Activated gamma-delta T cell (primary cell): ENCODE data around the gene SPAG16.

ENCODE experiments used
- DNase-seq: peaks from one replicate; lab custom pipeline; 2025; lab: John Stamatoyannopoulos, UW

SPAG16 gene

GRCh38 chr2:214076527-214076926, 792.3 kb downstream of the SPAG16 start:
- no peak for DNase-seq

DNA sequence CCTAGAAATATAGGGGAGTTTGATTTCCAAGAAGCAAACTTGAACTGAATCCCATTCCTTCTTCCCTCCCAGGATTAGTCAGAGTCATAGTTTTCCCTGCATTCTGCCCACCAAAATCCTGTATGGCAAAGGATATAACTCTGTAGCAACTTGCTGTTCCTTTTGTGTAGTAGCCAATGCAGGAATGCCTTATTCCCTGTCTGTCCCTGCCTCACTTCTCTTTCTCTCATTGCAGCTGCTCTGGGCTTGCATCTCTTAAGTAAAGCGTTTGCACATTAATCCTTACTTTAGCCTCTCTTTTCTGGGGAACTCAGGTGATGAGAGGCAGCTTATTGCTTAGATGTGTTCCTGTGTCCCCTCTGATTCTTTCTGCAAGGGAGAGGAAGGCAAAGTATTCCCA, 793.5 kb downstream of the SPAG16 start:
- no peak for DNase-seq

DNA sequence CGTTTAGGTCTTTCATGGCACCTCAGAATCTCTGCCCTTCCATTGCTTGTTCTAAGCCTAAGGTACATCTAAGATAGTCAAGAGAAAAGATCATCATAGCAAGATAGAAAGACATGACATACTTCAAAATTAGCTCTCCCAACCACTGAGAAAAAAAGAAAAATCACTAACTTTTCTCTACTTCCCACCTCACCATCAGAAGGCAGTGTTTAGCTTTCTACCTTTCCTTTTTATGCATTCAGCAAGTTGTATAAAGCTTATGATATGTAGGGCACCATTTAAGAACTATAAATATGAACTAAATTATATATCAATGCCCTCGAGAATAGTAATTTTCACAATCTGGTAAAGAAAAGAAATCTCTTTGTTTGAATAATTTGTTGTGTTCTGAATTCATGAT, 794.8 kb downstream of the SPAG16 start:
- DNase-seq: no peak

GRCh38 chr2:214088536-214088935, 804.3 kb downstream of the SPAG16 start:
- no peak for DNase-seq

DNA sequence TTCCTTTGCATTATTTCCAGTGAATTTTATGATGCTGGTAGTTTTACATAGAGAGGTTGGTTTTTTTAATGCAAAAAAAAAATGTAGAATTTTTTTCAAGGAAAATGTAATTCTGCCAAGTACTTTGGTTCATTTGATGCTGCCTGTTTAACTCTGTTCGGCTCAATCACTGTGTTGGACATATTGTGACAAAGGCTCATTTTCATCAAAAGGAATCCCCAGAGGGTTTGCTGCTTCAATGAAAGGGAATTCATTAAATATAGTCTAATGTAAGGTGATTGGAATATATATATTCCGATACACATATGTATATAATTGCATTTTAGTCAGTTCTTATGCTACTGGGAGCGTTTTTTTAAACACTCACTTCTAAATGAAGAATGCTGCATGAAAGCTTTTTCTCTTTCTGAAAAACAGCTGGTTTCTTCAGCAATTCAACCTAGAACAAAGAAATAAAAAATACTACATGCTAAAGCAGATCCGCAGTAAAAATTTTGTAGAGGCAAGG, 812.0 kb downstream of the SPAG16 start:
- no peak for DNase-seq

GRCh38 chr2:214098811-214099210, 814.5 kb downstream of the SPAG16 start:
- no peak for DNase-seq

GRCh38 chr2:214100488-214100887, 816.2 kb downstream of the SPAG16 start:
- DNase-seq: no peak

DNA sequence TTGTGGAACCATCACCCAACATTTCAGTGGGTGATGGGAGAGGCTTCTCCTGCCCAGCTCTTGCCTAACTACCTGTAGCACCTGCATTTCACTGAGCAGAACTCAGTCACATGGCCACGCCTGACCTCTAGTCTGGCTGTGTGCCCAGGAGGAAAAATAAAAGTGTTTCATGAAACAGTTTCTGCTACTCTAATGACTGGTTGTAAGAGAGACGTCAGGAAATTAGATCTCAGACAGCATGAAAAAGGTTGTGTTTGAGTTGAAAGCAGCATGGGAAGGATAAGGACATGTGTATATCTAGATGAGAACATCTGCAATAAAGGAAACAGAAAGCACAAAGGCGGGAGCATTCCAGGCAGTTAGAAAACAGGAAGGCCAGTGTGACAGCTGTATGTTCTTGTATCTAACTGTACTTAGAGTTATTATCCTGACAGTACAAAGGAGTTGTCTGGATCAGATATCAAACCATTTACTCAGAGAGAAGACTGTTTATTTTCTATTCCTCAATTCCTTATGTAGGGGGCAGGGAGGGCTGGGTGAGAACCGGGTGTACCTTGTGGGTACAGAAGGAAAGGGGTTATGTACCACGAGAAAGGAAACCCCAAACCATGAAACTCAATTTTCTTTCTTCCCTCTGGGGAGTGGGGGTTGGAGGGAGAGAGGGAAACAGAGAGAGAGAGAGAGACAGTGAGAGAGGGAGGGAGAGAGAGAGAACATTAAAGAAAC, 819.2 kb downstream of the SPAG16 start:
- DNase-seq: no peak

- no peak for DNase-seq
Observed at GRCh38 chr2:214104219-214104618, 820.0 kb downstream of the SPAG16 start.

DNA sequence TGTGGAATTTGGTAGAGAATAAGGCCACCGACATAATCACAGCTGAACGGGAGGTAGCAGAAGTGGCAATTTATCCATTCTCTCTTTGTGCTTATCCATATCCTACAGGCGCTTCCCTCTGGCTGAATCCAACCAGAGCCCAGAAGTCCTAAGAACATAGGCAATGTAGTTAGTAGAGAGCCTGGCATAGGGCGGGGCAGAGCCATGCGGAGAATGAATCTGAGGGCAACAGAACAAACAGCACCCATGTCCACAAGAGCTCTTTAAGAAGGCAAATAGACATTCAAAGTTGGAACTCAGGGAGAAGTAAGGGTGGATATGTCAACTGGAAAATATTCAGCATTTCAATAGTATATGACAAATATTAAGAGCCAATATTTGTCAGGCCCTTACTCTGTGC, 820.7 kb downstream of the SPAG16 start:
- DNase-seq: no peak

GRCh38 chr2:214107726-214108125, 823.5 kb downstream of the SPAG16 start:
- no peak for DNase-seq

DNA sequence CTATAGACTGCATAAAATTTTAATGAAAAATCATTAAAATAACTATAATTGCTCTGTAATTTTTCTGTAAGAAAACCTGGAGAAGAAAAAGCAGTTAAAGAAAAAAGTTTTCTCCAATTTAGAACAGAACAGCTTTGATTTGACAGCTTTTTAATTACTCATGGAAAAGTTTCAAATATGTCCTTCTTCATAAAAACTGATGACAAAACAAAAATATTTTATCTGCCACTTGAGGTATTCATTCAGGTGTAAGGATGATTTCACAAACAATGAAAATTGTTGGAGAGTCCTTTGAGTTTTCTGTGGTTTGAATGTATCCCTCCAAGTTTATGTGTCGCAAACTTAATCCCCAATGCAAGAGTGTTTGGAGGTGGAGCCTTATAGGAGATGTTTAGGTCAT, 824.3 kb downstream of the SPAG16 start:
- no peak for DNase-seq

GRCh38 chr2:214117054-214117453, 832.8 kb downstream of the SPAG16 start:
- DNase-seq: no peak

- DNase-seq: no peak
Observed at GRCh38 chr2:214126135-214126534, 841.9 kb downstream of the SPAG16 start.

GRCh38 chr2:214127170-214127569, 842.9 kb downstream of the SPAG16 start:
- no peak for DNase-seq

- no peak for DNase-seq
Observed at GRCh38 chr2:214127571-214127970, 843.3 kb downstream of the SPAG16 start.

DNA sequence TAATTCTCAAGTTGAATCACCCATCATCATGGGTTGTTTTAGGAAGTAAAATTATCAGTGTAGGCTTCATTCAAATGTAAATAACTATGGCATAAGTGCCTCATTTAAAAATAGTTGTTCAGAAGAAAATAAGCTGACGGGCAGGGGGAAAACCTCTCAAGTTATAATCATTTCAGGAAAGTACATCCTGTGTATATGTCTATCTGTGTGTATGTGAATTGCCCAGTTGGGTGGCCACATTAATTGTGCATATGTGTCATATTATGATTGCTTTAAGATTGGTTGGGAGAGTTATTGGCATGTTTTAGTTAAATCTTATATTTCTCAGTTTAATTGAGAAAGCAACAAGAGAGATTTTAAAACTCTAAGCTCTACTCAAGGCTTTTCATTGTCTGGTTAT, 843.8 kb downstream of the SPAG16 start:
- no peak for DNase-seq

- no peak for DNase-seq
Observed at GRCh38 chr2:214130114-214130513, 845.9 kb downstream of the SPAG16 start.

DNA sequence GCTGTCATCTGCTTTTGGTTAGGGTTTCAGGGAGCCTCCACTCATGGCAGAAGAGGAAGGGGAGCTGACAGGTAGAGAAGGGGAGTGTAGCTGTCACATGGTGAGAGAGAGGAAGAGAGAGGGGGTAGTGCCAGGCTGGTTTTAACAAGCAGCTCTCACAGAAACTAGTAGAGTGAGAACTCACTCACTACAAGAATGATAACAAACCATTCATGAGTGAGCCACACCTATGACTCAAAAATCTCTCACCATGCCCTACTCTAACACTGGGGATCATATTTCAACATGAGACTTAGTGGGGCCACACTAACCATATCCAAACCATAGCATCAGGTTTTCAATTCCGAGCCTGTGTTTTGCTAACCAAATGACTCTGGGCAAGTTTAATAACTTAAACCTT, 851.7 kb downstream of the SPAG16 start:
- no peak for DNase-seq

DNA sequence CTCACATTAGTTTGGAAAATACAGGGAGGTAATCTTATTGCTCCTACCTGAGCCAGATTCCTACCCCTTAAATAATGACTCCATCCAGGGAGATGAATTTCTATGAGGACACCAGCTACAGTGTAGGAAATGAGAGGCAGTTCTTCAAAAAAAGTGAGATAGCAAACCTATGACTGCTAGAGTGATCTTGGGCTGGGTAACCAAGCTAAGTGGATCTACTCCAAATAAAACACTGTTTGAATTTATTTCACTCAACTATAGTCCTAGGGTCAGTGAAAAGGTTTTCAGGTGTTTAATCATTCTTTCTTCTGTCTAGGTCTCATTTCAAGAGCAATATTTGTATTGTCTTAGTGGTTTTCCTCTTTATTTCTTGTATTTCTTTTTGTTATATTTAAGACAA, 854.5 kb downstream of the SPAG16 start:
- no peak for DNase-seq

DNA sequence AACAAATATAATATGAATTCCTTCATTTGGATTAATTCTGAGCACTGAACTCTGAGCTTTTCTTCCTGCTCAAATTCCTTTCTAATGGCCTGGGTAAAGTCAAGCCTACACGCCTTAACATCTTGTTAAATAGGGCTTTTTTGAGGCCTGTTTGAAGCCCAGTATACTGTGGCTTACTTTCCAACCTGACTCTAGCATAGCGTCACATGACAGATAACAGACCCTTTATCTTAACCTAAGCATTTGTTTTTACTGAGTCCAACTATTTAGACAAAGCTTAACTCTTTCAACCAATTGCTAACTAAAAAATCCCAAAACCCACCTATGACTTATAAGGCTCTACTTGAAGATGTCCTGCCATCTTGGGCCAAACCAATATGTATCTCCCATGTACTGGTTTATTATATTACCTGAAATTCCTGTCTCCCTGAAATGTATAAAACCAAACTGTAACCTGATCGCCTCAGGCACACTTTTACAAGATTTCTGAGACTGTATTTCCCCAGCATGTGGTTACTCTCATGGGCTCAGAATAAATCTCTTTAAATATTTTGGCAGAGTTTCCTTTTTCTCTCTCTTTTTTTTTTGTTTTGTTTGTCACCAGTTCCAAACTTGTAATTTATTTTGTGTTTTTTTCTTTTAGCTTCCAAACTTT, 855.5 kb downstream of the SPAG16 start:
- no peak for DNase-seq

DNA sequence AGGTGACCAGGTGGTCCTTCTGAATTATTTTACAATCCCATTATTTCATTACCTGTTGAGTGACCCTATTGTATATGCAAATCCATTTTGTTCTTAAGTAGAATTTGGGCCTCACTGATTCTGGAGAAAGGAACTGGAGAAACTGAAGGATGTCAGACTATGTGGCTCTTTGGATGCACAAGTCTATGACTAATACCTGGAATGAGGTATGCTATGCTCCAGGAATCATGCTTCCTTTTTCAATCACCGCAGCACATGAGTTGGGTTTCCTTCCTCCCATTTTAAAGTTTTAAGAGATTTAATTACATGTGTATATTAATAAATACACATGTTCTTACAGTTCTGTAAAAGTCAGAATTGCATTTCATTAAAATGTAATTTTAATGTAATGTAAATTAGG, 872.7 kb downstream of the SPAG16 start:
- no peak for DNase-seq

- no peak for DNase-seq
Observed at GRCh38 chr2:214158851-214159250, 874.6 kb downstream of the SPAG16 start.

GRCh38 chr2:214169281-214169680, 885.0 kb downstream of the SPAG16 start:
- no peak for DNase-seq
